ENCODE data around the gene ZNF234. TPM values are rescaled to one million over a fixed set of nuclear protein-coding genes. Genes with fewer than 3 reads are reported as not detected.

ZNF234 gene
- total and polyA plus RNA-seq, 7 donors, result 1.1 to 6.5 (median 4.1) TPM

DNA sequence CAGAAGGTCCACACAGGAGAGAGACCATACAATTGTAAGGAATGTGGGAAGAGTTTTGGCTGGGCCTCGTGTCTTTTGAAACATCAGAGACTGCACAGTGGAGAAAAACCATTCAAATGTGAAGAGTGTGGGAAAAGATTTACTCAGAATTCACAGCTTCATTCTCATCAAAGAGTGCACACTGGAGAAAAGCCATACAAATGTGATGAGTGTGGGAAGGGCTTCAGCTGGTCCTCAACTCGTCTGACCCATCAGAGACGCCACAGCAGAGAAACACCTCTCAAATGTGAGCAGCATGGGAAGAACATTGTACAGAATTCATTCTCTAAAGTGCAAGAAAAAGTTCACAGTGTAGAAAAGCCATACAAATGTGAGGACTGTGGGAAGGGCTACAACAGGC is 33.6 kb upstream of the ZNF234 start:
- intact Hi-C loops (cut with DNase I), result no loop called here
- H3K27ac ChIP-seq, result no peak overlapping the region
- no peak for DNase-seq
- H3K36me3 ChIP-seq (ENCODE audit: insufficient read depth in 1 of 2, low read depth in 1 of 2), result peaks cover 22 to 59% of the 10 kb centered on the region in 2 donors
- ATAC-seq, result no peak
- H3K27me3 ChIP-seq (ENCODE audit: insufficient read depth in 3 of 3, low read length in 2 of 3), result no peaks in the 10 kb centered on the region
- WGBS, 3 donors, result 92 to 97% (median 95%) methylated on average over 3 of the region's 3 CpGs
- TF ChIP-seq, protein P1, sequence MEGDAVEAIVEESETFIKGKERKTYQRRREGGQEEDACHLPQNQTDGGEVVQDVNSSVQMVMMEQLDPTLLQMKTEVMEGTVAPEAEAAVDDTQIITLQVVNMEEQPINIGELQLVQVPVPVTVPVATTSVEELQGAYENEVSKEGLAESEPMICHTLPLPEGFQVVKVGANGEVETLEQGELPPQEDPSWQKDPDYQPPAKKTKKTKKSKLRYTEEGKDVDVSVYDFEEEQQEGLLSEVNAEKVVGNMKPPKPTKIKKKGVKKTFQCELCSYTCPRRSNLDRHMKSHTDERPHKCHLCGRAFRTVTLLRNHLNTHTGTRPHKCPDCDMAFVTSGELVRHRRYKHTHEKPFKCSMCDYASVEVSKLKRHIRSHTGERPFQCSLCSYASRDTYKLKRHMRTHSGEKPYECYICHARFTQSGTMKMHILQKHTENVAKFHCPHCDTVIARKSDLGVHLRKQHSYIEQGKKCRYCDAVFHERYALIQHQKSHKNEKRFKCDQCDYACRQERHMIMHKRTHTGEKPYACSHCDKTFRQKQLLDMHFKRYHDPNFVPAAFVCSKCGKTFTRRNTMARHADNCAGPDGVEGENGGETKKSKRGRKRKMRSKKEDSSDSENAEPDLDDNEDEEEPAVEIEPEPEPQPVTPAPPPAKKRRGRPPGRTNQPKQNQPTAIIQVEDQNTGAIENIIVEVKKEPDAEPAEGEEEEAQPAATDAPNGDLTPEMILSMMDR (IDR thresholded peaks at IDR 0.05), result no peak
- H3K4me3 ChIP-seq, result no peak overlapping the region
- peaks cover 7% of the 10 kb centered on the region for H3K4me1 ChIP-seq
- H3K9me3 ChIP-seq, result peaks cover 85% of the 10 kb centered on the region

DNA sequence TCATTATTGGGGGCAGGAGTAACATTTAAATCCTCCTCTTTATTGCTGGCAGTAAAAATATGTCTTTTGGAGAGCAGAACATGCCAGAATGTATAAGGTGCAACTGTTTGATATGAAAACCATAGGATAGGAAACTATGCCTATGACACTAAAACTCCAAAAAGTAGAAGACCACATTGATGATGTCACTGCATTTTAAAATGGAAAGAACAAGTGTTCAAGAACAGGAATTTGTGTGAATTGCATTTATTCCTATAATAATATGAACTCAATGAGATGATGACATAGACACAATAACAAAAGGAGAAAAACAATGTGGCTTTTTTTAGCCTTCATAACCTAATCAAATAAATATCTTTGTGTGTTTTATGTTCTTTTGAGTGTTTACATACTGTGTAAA is 31.9 kb upstream of the ZNF234 start:
- DNase-seq (no peak), ATAC-seq (no peak)
- Histone ChIP-seq H3K27ac (no peak overlapping the region), H3K36me3 (ENCODE audit: insufficient read depth in 1 of 2, low read depth in 1 of 2) (peaks cover 14 to 42% of the 10 kb centered on the region in 2 donors), H3K4me3 (no peak overlapping the region), H3K4me1 (peaks cover 14% of the 10 kb centered on the region), H3K9me3 (peaks cover 71% of the 10 kb centered on the region), H3K27me3 (ENCODE audit: insufficient read depth in 3 of 3, low read length in 2 of 3) (no peaks in the 10 kb centered on the region)
- intact Hi-C loops (cut with DNase I), result no loop called here
- TF ChIP-seq, protein P1 (IDR thresholded peaks at IDR 0.05), result no peak

DNA sequence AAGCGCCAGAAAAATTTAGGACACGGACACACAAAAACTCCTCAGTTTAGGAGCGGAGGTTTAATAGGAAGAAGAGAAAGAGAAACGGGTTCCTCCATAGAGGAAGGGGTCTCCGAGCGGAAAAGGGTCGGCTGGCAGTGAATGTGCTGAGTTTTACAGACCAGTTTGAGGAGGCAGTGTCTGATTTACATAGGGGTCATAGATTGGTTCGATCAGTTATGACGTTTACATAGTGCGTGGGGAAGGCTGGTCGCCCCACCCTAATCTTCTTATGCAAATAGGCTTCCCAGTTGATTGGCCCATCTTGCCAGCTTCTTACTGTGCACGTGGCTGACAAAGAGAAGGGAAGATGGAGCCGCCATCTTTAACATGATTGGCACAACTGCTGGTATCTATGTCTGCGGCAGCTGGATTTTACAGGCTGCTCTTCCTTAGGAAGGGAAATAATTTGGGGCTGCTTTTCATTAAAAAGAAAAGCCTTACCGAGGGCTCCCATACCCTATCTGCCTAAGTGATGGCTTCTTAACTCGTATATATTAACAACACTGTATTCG is 29.4 kb upstream of the ZNF234 start:
- Histone ChIP-seq H3K27me3 (ENCODE audit: insufficient read depth in 3 of 3, low read length in 2 of 3) (no peaks in the 10 kb centered on the region), H3K27ac (no peak overlapping the region), H3K9me3 (peaks cover 53% of the 10 kb centered on the region), H3K4me1 (peaks cover 15% of the 10 kb centered on the region), H3K36me3 (ENCODE audit: insufficient read depth in 1 of 2, low read depth in 1 of 2) (peaks cover 12 to 33% of the 10 kb centered on the region in 2 donors), H3K4me3 (peak overlapping the region; percentile 93)
- ATAC-seq, result no peak
- intact Hi-C loops (cut with DNase I), result loop anchor here (2.0 to 10.0 kb wide), 5 partner anchors 17 to 243 kb away; partner anchors contain the start of genes ZNF224 (in 2 of the 2), ZNF112 (in 1 of the 2), ZNF223 (in 1 of the 2) and ZNF226 (in 1 of the 2)
- no peak for DNase-seq
- WGBS, 3 donors, result 13 to 16% (median 14%) methylated on average over 17 of the region's 17 CpGs
- TF ChIP-seq, protein P1 (IDR thresholded peaks at IDR 0.05), result no peak

DNA sequence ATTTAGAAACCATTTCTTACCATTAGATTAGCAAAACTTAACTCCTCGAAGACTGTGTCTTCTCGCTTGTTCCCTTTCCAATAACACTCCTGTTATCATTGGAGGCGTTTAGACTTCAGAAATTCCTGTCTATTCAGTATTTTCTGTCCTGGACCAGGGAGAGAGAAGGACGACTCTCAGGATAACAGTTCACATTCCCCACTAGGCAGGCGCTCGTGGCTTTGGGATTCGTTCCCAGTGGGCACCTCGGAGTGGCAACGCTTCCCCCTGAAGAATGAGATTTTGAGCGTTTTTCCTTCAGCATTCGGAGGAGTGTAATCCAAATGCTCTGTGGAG is 28.6 kb upstream of the ZNF234 start:
- H3K4me1 ChIP-seq, result peaks cover 15% of the 10 kb centered on the region
- peaks cover 5 to 33% of the 10 kb centered on the region in 2 donors for H3K36me3 ChIP-seq (ENCODE audit: insufficient read depth in 1 of 2, low read depth in 1 of 2)
- peak overlapping the region; percentile 93 for H3K4me3 ChIP-seq
- no peak for DNase-seq
- TF ChIP-seq, protein P1 (IDR thresholded peaks at IDR 0.05), result no peak
- H3K27ac ChIP-seq, result peak overlapping the region; percentile 88
- no peaks in the 10 kb centered on the region for H3K27me3 ChIP-seq (ENCODE audit: insufficient read depth in 3 of 3, low read length in 2 of 3)
- peaks cover 45% of the 10 kb centered on the region for H3K9me3 ChIP-seq
- peak in 2 of 4 donors; percentile 4 to 17 for ATAC-seq
- intact Hi-C loops (cut with DNase I), result loop anchor here (2.0 to 10.0 kb wide), 5 partner anchors 18 to 242 kb away; partner anchors contain the start of genes ZNF112 (in 1 of the 2), ZNF223 (in 1 of the 2), ZNF224 (in 1 of the 2) and ZNF226 (in 1 of the 2)
- WGBS, 3 donors, result 0% methylated on average over 11 of the region's 11 CpGs

Measured in psoas muscle (tissue), 8 donors.